ENCODE measurements around the gene NUFIP2. TPM values are rescaled to one million over a fixed set of nuclear protein-coding genes. Genes with fewer than 3 reads are reported as not detected.

Gene NUFIP2
- total and polyA plus RNA-seq, 2 donors (not counting 1 experiment from before 2014, with no cell fraction given), result 9.6 to 83.5 TPM

DNA sequence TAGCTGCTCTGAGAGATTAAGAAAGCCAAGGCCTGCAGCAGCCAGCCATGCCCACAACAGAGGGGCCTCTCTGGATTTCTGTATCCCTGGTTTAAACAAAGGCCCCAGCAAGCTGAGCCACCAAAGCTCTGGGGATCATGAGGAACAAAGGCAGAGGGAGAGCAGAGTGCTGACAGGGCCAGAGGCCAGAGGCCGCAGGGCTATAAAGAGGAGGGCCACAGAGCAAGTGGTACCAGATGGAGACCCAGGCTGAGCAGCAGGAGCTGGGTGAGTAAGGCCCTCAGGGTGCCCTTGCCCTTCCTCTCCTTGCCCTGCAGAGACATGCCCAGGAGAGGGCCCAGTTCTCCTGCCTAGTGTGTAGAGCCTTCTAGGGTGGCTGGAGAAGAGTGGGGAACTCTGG, 47.3 kb downstream of the NUFIP2 start, which contains the start of gene CRYBA1:
Gene CRYBA1, plus strand, starts transcription at position 232 of the 400 bp plus-strand sequence. Its CDS starts 5 bp downstream, at position 237.
- Histone ChIP-seq H3K4me3 (ENCODE audit: control extremely low read depth in 1 of 5, extremely low read depth in 1 of 5, insufficient read depth in 1 of 5, low read depth in 2 of 5, low read length in 4 of 5) (no peak within 1 kb of the TSS), H3K4me1 (ENCODE audit: control insufficient read depth in 2 of 2, insufficient read depth in 2 of 2, low read length in 2 of 2) (peaks cover 0 to 6% of the 10 kb centered on the region in 2 donors), H3K27ac (ENCODE audit: low read length in 2 of 2) (no peak within 1 kb of the TSS), H3K36me3 (replicated peaks in 1 of 2; ENCODE audit: control extremely low read depth in 1 of 2, control insufficient read depth in 1 of 2, extremely low read depth in 1 of 2, insufficient read depth in 2 of 2, low read length in 1 of 2) (no peaks in the 10 kb centered on the region), H3K27me3 (replicated peaks in 1 of 4; ENCODE audit: control extremely low read depth in 1 of 4, control insufficient read depth in 3 of 4, insufficient read depth in 4 of 4, low read length in 3 of 4) (no peaks in the 10 kb centered on the region), H3K4me2 (replicated peaks; ENCODE audit: low read depth, low read length, poor library complexity, severe bottlenecking) (no peak within 1 kb of the TSS), H2AFZ (ENCODE audit: insufficient read depth, low read depth, low read length, poor library complexity, severe bottlenecking) (no peak within 1 kb of the TSS), H3K9ac (ENCODE audit: low read length) (no peak within 1 kb of the TSS), H3K9me3 (ENCODE audit: control extremely low read depth in 1 of 3, control insufficient read depth in 2 of 3, insufficient read depth in 1 of 3, low read length in 2 of 3) (no peaks in the 10 kb centered on the region), H3K79me2 (ENCODE audit: control insufficient read depth, insufficient read depth, low read length) (no peaks in the 10 kb centered on the region), H4K20me1 (ENCODE audit: control insufficient read depth, insufficient read depth, low read length, poor library complexity, severe bottlenecking) (no peaks in the 10 kb centered on the region)
- DNase-seq (no peak), ATAC-seq (ENCODE audit: low read depth) (no peak)
- WGBS (ENCODE audit: insufficient coverage), result 90% methylated on average over 1 of the region's 1 CpG
- Mint-ChIP-seq H3K9me3 (ENCODE audit: insufficient read depth) (no peaks in the 10 kb centered on the region), H3K4me3 (no peak within 1 kb of the TSS), H3K4me1 (peaks cover 3% of the 10 kb centered on the region), H3K27me3 (no peaks in the 10 kb centered on the region), H3K27ac (no peak within 1 kb of the TSS)
- POLR2A ChIA-PET, result no interaction called here
- intact Hi-C loops (cut with micrococcal nuclease), result no loop called here
- TF ChIP-seq, protein P1, sequence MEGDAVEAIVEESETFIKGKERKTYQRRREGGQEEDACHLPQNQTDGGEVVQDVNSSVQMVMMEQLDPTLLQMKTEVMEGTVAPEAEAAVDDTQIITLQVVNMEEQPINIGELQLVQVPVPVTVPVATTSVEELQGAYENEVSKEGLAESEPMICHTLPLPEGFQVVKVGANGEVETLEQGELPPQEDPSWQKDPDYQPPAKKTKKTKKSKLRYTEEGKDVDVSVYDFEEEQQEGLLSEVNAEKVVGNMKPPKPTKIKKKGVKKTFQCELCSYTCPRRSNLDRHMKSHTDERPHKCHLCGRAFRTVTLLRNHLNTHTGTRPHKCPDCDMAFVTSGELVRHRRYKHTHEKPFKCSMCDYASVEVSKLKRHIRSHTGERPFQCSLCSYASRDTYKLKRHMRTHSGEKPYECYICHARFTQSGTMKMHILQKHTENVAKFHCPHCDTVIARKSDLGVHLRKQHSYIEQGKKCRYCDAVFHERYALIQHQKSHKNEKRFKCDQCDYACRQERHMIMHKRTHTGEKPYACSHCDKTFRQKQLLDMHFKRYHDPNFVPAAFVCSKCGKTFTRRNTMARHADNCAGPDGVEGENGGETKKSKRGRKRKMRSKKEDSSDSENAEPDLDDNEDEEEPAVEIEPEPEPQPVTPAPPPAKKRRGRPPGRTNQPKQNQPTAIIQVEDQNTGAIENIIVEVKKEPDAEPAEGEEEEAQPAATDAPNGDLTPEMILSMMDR (IDR thresholded peaks at IDR 0.05), result no peak
- TF ChIP-seq EZH2 (IDR thresholded peaks at IDR 0.05; ENCODE audit: borderline replicate concordance, insufficient read depth, low read depth, low read length, poor library complexity, severe bottlenecking), result no peak
- CTCF ChIA-PET, result no interaction called here

DNA sequence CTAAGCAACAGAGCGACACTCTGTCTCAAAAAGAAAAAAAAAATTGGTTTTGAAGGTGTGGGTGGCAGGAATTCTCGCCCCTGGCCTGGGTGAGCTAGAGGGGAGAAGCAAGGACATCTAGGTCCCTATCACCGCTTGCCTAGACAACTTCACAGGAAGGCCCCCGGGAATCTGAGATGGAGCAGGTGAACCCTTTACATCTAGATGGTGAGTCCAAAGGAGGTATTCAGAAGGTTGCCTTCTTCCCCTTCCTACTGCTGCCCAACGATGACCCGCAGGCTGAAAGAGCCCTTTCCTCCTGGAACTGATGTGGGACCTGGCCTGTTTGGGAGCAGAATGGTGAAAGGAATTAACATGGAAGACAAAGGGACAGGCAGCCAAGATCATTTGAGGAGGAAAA, 48.5 kb downstream of the NUFIP2 start:
- H3K27ac ChIP-seq (ENCODE audit: low read length in 2 of 2), result no peak overlapping the region
- no peaks in the 10 kb centered on the region for H3K79me2 ChIP-seq (ENCODE audit: control insufficient read depth, insufficient read depth, low read length)
- no peaks in the 10 kb centered on the region for H4K20me1 ChIP-seq (ENCODE audit: control insufficient read depth, insufficient read depth, low read length, poor library complexity, severe bottlenecking)
- no peak overlapping the region for H3K9ac ChIP-seq (ENCODE audit: low read length)
- no peak for TF ChIP-seq EZH2 (IDR thresholded peaks at IDR 0.05; ENCODE audit: borderline replicate concordance, insufficient read depth, low read depth, low read length, poor library complexity, severe bottlenecking)
- TF ChIP-seq, protein P1 (IDR thresholded peaks at IDR 0.05), result no peak
- H2AFZ ChIP-seq (ENCODE audit: insufficient read depth, low read depth, low read length, poor library complexity, severe bottlenecking), result no peak overlapping the region
- no peak for DNase-seq
- H3K4me3 Mint-ChIP-seq, result no peak overlapping the region
- ChIA-PET CTCF (no interaction called here), POLR2A (no interaction called here)
- no peaks in the 10 kb centered on the region for H3K27me3 ChIP-seq (replicated peaks in 1 of 4; ENCODE audit: control extremely low read depth in 1 of 4, control insufficient read depth in 3 of 4, insufficient read depth in 4 of 4, low read length in 3 of 4)
- H3K27ac Mint-ChIP-seq, result no peak overlapping the region
- H3K4me3 ChIP-seq (ENCODE audit: control extremely low read depth in 1 of 5, extremely low read depth in 1 of 5, insufficient read depth in 1 of 5, low read depth in 2 of 5, low read length in 4 of 5), result no peak overlapping the region
- no peaks in the 10 kb centered on the region for H3K36me3 ChIP-seq (replicated peaks in 1 of 2; ENCODE audit: control extremely low read depth in 1 of 2, control insufficient read depth in 1 of 2, extremely low read depth in 1 of 2, insufficient read depth in 2 of 2, low read length in 1 of 2)
- no peak overlapping the region for H3K4me2 ChIP-seq (replicated peaks; ENCODE audit: low read depth, low read length, poor library complexity, severe bottlenecking)
- intact Hi-C loops (cut with micrococcal nuclease), result no loop called here
- H3K4me1 ChIP-seq (ENCODE audit: control insufficient read depth in 2 of 2, insufficient read depth in 2 of 2, low read length in 2 of 2), result no peaks in the 10 kb centered on the region
- H3K27me3 Mint-ChIP-seq, result no peaks in the 10 kb centered on the region
- ATAC-seq (ENCODE audit: low read depth), result no peak
- H3K9me3 Mint-ChIP-seq (ENCODE audit: insufficient read depth), result no peaks in the 10 kb centered on the region
- peaks cover 2% of the 10 kb centered on the region for H3K4me1 Mint-ChIP-seq
- H3K9me3 ChIP-seq (ENCODE audit: control extremely low read depth in 1 of 3, control insufficient read depth in 2 of 3, insufficient read depth in 1 of 3, low read length in 2 of 3), result no peaks in the 10 kb centered on the region
- WGBS (ENCODE audit: insufficient coverage), result 96% methylated on average over 3 of the region's 6 CpGs
